H7 (cell line): ENCODE data around the gene SCUBE1. TPM values are rescaled to one million over a fixed set of nuclear protein-coding genes. Genes with fewer than 3 reads are reported as not detected.
A peak's percentile ranks its signal among the peaks of the same experiment; 100 is the strongest.
"Not testable (repeated sequence)": the region's sequence is repeated elsewhere in the genome, so short reads cannot be mapped to it uniquely, and the experiment has no call there.

Source experiments
- DNase-seq: peaks from one replicate; pipeline ENCODE4 v3.0.0; 2012
- H3K27me3 ChIP-seq: 2 replicates; pipeline ENCODE4 v1.6.0; 2011; ENCODE audit warnings: mild to moderate bottlenecking, low read length; ENCODE audit not compliant: control insufficient read depth, insufficient read depth
- H3K36me3 ChIP-seq: replicated peaks from 2 replicates; pipeline ENCODE4 v1.5.1; 2011; ENCODE audit warnings: low read length; ENCODE audit not compliant: control insufficient read depth, insufficient read depth
- H3K4me3 ChIP-seq: 2 replicates; pipeline ENCODE4 v1.5.1; 2011; ENCODE audit warnings: low read depth, mild to moderate bottlenecking, control low read depth, low read length, moderate library complexity; ENCODE audit not compliant: insufficient read depth
- total RNA-seq: library from RNA; depleted of rRNA; stranded (reverse); fragments of >200 nt; shearing (Covaris generic); gene quantifications from 2 replicates; pipeline ENCODE4 v1.2.3, GENCODE V29; 2014

Gene SCUBE1
- total RNA-seq, 1 experiment from 2014 or later, result 0.45 TPM

DNA sequence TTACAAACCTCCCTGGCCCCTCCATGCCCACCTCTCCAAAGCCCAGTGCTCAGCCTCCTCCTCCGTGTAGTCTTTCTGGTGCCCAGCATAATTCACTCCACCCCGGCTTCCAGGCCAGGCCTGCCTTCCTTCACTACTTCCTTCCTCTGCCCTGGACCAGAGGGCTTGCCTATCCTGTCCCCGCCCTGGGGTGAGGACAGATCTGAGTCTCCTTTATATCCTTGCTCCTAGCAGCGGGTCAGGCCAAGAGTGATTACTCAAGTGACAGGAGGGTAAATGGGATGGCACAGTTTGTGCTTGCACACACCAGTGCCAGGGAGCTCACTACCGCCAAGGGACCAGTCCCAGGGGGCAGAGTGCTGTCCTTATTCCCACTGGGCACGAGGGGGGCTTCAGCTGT lies 48.0 kb downstream of the SCUBE1 start:
- H3K36me3 ChIP-seq, result no peaks in the 10 kb centered on the region

DNA sequence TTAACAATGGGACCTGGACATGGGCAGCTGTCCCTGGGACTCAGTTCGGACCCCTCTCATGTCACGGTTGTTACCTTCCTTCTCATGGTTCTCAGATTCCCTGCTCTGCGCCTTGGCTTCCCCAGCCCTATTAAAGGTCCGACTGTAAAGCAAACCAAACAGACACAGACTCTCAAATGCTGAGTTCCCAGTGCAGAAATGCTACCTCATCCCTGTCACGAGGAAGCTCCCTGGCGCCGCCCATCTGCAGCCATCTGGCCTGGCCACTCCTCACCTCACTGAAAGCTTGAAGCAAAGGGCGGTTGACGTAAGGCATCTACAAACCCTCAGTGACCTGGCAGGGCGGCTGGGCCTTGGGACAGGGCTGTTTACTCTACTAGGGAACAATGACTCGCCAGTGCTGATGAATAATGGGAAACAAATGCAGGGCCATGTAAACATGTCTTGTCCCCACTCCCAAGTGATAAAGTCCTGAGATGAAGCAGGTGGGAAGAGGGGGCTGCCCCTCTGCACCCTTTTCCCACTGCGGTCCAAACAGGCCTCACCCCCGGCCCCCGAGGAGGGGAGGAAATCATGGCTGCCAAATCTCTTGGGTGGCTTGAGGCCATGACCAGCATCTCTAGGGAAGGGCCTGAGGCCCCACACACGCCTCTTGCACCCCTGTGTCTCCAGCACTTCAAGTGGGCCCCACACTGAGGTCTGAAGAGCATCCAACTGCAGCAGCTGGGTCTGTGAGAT lies 49.3 kb downstream of the SCUBE1 start:
- DNase-seq, result no peak

More for the DNA sequence above, 48.0 kb downstream of the SCUBE1 start:
- no peak for DNase-seq
- Histone ChIP-seq H3K27me3 (no peaks in the 10 kb centered on the region), H3K4me3 (no peak overlapping the region)

DNA sequence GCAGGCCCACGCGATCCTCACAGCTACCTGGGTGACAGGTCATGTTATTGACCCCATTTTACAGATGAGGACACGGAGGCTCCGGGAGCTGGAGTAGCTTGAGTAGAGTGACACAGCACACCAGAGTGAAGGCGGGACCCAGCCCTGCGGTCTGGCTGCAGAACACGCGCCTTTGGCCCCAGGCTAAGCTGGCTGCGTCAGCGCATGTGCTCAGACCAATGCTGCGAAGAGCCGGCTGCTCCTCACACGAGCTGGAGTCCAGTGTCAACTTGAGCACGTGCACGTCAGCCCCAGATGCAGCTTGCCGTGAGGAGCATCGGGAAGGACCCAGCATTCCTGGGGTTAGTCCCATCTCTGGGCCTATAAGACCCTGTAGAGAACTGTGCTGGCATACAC lies 49.9 kb downstream of the SCUBE1 start:
- DNase-seq, result no peak
- Histone ChIP-seq H3K27me3 (no peaks in the 10 kb centered on the region), H3K4me3 (no peak overlapping the region), H3K36me3 (no peaks in the 10 kb centered on the region)

More for the DNA sequence above, 49.3 kb downstream of the SCUBE1 start:
- no peak overlapping the region for H3K4me3 ChIP-seq
- no peaks in the 10 kb centered on the region for H3K36me3 ChIP-seq
- H3K27me3 ChIP-seq, result no peaks in the 10 kb centered on the region

DNA sequence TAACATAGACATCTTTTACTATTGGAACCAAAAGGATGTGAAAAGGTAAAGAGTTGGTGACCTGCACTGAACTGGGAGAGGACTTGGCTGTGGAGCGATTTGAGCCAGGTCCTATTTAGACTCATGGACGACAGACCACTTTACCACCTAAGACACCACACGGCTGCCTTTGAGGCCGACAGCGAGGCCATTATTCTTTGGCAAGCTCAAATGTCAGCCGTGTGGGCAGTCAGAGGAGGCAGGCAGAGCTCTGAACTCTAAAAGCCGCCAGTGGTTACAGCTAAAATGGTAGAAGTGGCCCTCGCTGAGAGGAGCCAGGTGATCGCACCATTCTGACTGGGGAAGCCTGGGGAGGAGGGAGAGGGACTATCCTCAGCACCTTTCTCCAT lies 50.5 kb downstream of the SCUBE1 start:
- H3K36me3 ChIP-seq, result no peaks in the 10 kb centered on the region
- DNase-seq, result no peak
- H3K4me3 ChIP-seq, result no peak overlapping the region
- H3K27me3 ChIP-seq, result no peaks in the 10 kb centered on the region

DNA sequence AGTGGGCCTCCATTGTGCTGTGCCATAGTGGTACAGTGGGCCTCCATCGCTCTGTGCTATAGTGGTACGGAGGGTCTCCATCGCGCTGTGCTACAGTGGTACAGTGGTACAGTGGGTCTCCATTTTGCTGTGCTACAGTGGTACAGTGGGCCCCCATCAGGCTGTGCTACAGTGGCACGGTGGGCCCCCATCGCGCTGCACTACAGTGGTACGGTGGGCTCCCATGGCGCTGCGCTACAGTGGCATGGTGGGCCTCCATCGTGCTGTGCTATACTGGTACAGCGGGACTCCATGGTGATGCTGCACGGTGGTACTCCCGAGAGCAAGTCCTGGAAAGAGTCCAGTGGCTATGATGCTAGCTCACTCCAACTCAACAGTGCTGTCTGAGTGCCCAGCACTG lies 51.8 kb downstream of the SCUBE1 start:
- Histone ChIP-seq H3K27me3 (no peaks in the 10 kb centered on the region), H3K36me3 (no peaks in the 10 kb centered on the region), H3K4me3 (no peak overlapping the region)
- DNase-seq, result no peak

DNA sequence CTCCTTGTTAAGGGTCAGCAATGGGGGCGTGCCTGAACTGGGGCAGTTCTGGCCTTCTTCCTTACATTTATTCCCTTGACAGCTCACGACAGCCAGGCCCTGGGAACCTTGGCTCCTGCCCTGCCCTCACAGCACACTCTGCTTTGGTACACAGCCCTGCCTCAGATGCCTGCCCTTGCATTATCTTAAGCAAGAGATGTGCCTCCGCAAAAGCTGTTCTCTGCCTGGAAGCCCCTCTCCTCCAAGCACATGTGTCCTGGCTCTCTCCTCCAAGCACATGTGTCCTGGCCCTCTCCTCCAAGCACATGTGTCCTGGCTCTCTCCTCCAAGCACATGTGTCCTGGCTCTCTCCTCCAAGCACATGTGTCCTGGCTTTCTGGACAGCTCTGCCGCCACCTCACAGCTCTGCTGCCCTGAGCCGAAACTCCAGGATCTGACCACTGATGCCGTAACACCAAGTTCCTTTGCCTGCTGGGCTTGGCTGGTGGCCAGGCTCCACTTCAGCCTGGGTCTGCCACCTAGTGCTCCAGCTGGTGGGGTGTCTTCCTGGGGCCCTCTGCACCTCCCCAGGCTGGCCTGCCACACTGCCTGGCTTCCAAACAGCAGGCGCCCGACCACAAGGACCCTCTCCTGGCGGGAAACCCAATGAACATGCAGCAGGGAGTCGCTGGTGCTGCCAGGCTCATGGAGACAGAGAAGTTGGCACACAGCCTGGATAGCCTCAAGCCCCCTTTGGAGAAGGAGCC lies 53.0 kb downstream of the SCUBE1 start:
- Histone ChIP-seq H3K36me3 (no peaks in the 10 kb centered on the region), H3K27me3 (no peaks in the 10 kb centered on the region), H3K4me3 (no peak overlapping the region)
- DNase-seq, result no peak

DNA sequence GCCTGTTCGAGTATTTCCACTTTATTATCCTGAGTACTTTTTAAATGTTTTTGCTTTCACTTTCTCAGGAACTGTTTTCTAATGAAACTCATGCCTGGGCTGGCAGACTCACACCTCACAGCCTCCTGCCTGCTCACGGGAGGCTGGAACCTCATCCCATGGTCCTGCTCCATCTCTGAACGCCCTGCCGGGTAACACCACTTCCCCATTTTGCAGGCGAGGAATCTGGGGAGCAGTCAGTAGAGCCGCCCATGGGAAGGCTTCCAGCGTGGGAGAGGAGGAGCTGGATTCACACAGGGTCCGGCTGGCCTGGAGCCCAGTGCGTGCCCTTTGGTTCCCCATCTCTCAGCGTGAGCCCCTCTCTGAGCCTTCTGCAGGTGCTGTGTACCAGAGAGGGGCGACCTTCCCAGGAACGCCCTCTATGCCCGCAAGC lies 53.6 kb downstream of the SCUBE1 start:
- no peak overlapping the region for H3K4me3 ChIP-seq
- H3K36me3 ChIP-seq, result no peaks in the 10 kb centered on the region
- no peaks in the 10 kb centered on the region for H3K27me3 ChIP-seq
- no peak for DNase-seq

DNA sequence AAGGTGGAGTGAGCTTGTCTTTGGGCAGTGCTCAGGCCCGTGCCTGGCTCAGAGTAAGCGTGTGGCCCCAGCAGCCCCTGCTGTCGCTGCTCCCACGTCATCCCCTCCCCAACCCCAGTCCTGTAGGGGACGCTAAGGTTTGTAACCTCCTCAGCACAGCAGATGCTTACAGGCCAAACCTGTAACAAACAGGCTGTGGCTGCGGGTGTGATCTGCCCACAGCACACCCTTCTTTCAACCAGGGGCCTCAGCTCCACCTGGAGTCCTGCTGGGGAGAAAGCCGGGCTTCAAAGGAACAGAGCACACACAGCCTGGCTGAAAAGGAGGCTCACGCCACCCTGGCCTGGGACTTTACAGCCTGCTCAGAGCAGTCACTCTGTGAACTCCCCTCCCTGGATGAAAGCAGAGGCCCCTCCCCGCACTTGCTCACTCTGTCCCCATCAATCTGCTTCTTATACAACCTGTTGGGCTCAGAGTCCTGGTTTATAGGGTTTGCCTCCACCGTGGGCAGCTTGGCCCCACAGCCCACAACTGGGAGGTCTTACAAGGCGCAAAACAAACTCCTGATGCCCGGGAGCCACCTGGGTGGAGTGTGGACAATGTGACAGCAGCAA lies 54.3 kb downstream of the SCUBE1 start:
- DNase-seq, result peak; percentile 74
- H3K36me3 ChIP-seq, result no peaks in the 10 kb centered on the region
- no peak overlapping the region for H3K4me3 ChIP-seq

DNA sequence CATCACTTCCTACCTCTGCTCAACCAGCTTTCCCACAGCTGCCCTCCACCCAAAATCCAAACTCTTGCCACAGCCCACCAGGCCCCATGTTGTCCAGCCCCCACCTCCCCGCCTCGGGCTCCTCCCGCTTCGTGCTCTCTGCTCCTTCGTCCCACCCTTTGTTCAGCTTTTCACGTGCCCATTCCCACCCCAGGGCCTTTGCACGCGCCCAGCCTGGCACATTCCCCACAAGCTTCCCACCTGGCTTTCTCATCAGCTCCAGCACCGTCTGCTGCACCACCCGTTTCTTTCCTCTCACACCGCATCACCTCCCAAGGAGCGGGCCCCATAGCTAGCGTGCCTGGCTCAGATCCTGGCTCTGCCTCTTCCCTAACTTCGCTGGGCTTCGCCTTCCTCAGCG lies 54.8 kb downstream of the SCUBE1 start:
- DNase-seq, result no peak

More for the DNA sequence above, 54.3 kb downstream of the SCUBE1 start:
- no peaks in the 10 kb centered on the region for H3K27me3 ChIP-seq

DNA sequence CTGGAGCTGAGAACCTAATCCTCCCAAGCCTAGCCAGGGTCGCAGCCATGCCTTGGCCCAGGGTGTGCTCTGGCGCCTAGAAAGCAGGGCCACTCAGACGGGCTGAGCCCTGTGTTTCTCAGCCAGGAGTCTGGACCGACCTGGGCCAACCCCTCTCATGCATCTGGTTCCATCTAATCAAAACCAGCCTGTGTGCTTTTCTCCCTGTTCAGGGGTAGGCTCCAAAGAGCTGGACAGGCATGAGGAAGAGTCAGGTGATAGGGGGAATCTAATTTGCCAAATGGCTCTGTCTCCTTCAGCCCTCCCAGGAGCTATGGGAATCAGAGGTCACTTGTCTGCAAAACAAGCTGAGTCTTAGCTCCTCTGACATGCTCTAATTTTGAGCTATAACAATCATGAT lies 55.7 kb downstream of the SCUBE1 start:
- DNase-seq, result no peak
- H3K36me3 ChIP-seq, result no peaks in the 10 kb centered on the region
- no peak overlapping the region for H3K4me3 ChIP-seq
- no peaks in the 10 kb centered on the region for H3K27me3 ChIP-seq

More for the DNA sequence above, 54.8 kb downstream of the SCUBE1 start:
- Histone ChIP-seq H3K36me3 (no peaks in the 10 kb centered on the region), H3K4me3 (no peak overlapping the region), H3K27me3 (no peaks in the 10 kb centered on the region)

DNA sequence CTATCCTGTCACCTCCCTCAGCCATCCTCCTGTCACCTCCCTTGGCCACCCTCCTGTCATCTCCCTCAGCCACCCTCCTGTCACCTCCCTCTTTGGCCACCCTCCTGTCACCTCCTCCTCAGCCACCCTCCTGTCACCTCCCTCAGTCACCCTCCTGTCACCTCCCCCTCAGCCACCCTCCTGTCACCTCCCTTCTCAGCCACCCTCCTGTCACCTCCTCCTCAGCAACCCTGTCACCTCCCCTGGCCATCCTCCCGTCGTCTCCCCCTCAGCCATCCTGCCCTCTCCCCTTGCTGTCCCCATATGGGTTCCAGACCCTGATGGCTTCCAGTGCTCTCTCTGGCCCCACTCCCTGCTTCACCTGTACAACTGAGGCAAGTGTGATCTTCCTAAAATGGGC lies 61.8 kb downstream of the SCUBE1 start:
- DNase-seq, result no peak
- H3K27me3 ChIP-seq, result no peaks in the 10 kb centered on the region
- no peak overlapping the region for H3K4me3 ChIP-seq
- no peaks in the 10 kb centered on the region for H3K36me3 ChIP-seq

DNA sequence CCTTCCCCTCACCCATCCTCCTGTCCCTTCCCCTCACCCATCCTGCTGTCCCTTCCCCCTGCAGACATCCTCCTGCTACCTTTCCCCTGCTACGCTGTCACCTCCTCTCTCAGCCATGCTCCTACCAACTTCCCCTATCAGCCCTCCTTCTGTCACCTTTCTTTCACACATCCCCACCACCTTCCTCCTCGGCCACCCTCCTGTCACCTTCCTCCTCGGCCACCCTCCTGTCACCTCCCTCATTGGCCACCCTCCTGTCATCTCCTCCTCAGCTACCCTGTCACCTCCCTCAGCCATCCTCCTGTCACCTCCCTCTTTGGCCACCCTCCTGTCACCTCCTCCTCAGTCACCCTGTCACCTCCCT lies 62.7 kb downstream of the SCUBE1 start:
- not testable (repeated sequence) for H3K4me3 ChIP-seq, H3K27me3 ChIP-seq, H3K36me3 ChIP-seq, DNase-seq

DNA sequence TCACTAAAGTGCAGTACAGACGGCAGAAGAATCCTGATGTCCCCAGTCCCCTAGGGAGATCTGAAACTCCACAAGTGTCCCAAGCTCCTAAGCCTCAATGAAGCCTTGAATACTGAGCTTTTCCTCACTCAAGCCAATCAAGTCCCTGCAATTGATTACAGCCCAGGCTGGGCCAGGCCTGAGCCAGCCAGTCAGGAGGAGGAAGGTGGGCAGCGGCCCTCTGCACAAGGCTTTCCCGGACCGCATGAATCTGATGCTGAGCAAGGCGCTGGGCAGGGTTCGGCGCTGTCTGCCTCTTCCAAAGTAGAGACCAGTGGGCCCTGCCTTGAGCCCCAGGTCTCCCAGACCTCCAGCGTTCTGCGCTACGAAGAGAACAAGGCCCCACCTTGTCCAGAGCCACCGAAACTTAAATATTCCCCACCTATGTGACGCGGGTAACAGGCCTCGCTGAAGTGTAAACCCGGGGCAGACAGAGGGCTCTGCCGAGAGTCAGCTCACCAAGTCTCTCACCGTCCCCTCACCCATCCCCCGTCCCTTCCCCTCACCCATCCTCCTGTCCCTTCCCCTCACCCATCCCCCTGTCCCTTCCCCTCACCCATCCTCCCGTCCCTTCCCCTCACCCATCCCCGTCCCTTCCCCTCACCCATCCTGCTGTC lies 63.2 kb downstream of the SCUBE1 start:
- Histone ChIP-seq H3K4me3 (no peak overlapping the region), H3K27me3 (no peaks in the 10 kb centered on the region), H3K36me3 (no peaks in the 10 kb centered on the region)
- DNase-seq, result peak; percentile 81

DNA sequence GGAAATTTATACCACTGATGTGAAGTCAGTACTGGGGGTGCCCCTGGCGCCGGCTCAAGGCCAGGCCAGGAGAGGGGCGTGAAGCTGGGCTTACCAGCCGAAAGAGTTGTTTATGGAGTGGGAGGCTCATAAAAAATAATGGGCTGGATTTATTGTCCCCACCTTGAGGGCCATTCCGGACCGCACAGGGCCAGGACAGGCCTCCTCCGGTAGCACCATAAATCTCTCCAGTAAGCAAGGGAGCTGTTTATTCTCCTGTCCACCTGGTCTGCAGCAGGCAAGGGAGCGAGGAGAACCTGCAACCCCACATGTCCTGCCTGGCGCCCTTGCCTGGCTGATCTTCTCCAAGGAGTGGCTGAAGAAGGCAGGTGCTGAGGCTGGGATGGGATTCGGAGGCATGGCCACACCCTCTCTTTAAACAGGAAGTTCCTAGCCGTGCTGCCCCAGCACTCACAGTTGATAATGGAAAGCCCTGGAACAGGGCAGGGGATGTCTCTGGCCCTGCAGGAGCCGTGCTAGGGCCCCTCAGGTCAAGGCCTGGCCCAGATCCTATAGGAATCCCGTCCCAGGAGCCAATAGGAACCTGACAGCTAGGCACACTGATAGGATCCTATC lies 65.1 kb downstream of the SCUBE1 start:
- Histone ChIP-seq H3K27me3 (no peaks in the 10 kb centered on the region), H3K4me3 (no peak overlapping the region), H3K36me3 (no peaks in the 10 kb centered on the region)
- no peak for DNase-seq
